CMK (cell line): ENCODE data around the gene ZNF469.
"Not testable (repeated sequence)": the region's sequence is repeated elsewhere in the genome, so short reads cannot be mapped to it uniquely, and the experiment has no call there.

Experiments used
- DNase-seq: peaks from one replicate; pipeline ENCODE4 v3.0.0-alpha.2; 2010; ENCODE audit warnings: low read depth

Gene ZNF469

DNA sequence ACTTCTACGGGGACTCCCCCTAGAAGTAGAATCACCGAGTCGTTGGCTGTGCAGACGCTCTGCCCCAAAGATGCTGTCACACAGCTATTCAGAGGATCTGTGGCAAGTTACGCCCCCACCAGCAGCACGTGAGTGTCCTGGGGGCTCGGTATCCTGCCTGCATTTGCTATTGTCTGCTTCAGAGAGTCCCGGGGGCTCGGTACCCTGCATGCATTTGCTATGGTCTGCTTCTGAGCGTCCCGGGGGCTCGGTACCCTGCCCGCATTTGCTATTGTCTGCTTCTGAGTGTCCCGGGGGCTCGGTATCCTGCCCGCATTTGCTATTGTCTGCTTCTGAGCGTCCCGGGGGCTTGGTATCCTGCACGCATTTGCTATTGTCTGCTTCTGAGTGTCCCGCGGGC is 23.8 kb upstream of the ZNF469 start:
- DNase-seq, result no peak

DNA sequence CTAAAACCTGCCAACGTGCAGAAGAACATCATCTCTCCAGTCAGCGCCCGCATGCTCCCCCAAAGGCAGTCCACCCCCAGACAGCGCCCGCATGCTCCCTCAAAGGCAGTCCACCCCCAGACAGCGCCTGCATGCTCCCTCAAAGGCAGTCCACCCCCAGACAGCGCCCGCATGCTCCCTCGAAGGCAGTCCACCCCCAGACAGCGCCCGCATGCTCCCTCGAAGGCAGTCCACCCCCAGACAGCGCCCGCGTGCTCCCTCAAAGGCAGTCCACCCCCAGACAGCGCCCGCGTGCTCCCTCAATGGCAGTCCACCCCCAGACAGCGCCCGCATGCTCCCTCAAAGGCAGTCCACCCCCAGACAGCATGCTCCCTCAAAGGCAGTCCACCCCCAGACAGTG is 22.4 kb upstream of the ZNF469 start:
- DNase-seq, result not testable (repeated sequence)

DNA sequence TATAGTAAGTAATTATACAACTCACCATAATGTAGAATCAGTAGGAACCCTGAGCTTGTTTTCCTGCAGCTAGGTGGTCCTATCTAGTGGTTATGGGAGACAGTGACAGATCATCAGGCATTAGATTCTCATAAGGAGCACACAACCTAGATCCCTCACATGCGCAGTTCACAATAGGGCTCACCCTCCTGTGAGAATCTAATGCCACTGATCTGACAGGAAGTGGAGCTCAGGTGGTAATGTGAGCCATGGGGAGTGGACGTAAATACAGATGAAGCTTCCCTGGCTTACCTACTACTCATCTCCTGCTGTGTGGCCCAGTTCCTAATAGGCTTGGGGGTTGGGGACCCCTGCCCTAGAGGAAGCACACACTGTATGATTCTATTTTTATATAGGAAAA is 21.8 kb upstream of the ZNF469 start:
- no peak for DNase-seq

DNA sequence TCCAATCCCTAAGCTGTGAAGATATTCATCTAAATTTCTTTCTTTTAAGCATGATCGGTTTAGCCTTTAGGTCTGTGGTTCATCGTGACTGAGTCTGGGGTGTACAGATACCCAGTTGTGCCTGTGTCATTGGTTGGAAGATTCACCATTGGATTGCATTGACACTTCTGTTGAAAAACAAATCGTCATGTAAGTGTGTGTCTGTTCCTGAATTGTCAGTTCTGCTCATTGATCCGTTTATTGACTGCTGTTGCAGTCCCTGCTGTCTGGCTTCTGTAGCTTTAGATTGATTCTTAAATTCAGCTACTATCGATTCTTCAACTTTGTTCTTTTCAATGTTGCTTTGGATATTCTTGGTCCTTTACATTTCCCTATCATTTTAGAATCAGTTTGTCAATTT is 21.0 kb upstream of the ZNF469 start:
- no peak for DNase-seq

DNA sequence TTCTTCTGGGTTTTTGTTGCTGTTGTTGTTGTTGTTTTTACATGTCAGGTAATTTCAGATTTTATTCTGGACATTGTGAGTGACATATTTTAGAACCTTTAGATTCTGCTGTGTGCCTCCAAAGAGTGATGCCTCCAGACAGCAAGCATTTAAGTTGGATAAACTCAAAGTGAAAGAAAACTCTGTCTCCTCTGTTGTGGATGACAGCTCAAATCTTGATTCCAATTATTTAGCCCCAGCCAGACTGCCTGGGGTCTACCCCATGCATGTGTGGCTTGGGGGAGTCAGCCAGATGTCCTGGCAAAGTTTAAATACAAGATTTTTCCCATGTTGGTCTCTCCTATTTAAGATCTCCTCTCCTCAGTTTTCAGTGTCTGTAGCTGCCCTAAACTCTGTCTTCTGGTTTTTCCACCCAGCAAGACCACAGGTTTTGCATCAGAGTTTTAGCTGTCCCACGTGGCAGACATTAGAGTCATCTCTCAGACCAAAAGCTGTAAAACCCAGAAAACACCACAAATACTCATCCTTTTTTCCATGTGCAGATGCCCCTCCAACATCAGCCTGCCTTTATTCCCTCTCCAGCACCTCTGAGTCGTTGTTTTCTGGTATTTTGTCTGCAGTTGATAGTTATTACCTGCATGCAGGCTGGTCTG is 19.4 kb upstream of the ZNF469 start:
- no peak for DNase-seq

DNA sequence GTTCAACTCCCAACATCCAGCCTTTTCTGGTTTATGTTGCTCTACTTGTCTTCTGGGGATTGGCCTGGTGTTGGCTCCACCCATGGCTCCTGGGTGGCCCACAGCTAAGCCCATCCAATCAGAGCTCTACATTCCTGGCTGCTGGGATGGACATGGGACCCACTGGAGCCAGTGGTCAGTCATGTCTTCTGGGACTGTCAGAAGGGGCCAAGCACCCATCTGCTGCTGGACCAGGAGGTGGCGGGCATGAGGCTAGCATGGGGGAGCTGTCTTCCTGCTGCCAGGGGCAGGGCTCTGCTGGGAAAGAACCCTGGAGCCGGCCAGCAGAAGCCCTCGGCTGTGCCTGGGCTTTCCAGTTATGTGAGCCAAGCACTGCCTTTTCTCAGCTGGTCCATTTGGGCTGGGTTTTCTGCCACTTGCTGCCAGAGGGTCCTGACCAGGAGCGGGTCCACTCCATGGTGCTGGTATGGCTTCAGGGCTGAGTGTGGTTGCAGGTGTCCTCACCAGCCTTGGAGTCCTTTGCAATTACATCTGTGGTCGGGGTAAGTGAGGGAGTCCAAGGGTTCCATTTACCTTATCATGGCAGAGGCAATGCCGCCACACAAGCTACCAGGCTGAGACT is 17.4 kb upstream of the ZNF469 start:
- DNase-seq, result no peak

DNA sequence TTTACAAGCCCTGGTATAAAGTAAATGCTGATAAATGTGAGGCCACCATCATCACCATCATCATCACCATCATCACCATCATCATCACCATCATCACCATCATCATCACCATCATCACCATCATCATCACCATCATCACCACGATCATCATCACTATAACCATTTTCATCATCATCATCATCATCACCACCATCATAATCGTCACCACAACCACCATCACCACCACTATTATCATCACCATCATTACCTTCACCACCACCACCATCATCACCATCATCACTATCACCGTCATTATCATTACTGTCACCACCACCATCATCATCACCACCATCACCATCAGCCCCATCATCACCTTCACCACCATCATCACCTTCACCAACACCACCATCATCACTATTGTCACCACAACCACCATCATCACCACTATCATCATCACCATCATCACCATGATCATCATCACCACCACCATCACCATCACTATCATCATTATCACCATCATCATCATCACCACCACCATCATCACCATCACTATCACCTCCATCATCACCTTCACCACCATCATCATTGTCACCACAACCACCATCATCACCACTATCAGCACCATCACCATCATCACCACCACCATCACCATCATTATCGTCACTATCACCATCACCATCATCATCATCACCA is 16.6 kb upstream of the ZNF469 start:
- no peak for DNase-seq

DNA sequence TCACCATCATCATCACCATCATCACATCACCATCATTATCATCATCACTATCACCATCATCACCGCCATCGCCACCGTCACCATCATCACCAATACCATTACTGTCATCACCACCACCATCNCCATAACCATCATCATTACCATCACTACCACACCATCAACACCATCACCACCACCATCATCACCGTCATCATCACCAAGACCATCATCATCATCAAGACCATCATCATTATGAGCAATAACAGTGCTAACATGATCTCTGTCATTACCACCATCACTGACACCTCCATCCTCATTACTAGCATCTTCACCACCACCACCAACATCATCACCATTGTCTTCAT is 16.1 kb upstream of the ZNF469 start:
- no peak for DNase-seq

DNA sequence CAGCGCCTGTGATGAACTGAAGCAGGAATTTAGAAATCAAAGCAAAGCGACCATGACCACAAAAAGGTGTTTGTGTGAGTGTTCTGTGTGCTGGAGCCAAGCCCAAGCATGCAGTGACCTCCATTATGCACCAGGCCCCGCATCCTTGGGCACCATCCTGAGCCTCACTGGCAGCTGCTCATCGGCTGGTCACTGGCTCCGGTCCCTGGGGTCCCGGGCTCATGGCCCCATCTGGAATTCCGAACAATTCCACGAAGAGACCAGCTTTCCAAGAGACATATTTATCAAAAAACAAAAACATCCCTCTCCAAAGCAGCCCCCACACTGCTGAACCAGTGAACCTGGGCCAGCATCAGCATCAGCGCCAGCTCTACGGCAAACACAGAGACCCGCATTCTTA is 15.2 kb upstream of the ZNF469 start:
- no peak for DNase-seq

DNA sequence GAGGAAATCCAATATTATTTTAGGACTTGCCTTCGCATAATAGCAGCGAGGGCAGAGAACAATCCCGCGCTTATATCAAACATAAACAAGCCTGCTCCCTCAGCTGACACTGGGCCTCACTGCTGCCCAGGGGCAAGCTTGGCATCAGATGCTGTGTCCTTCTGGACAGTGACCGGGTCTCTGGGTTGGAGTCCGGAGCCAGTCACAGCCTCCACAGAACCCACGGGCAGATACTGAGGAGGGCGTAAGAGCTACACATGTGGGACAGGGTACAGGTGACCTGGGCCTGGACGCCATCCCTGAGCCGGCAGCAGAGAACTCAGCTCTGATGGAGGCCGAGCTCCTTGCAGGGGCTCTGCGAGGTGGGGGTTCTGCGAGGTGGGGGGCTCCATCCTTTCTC is 14.7 kb upstream of the ZNF469 start:
- no peak for DNase-seq

DNA sequence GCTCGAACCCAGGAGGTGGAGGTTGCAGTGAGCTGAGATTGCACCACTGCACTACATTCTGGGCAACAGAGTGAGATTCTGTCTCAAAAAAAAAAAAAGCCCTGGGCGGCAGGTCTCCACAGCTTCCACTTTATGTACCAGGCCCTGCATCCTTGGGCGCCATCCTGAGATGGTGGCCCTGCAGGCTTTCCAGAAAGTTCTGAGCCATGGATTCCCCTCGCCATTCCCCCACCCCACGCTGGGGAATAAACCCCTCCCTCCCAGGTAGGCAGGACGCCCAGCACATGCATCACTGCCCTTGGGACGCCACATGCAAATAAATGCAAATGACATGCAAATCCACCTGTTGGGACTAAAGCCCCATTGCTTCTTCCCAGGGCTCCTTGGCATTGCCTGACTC is 13.8 kb upstream of the ZNF469 start:
- no peak for DNase-seq

DNA sequence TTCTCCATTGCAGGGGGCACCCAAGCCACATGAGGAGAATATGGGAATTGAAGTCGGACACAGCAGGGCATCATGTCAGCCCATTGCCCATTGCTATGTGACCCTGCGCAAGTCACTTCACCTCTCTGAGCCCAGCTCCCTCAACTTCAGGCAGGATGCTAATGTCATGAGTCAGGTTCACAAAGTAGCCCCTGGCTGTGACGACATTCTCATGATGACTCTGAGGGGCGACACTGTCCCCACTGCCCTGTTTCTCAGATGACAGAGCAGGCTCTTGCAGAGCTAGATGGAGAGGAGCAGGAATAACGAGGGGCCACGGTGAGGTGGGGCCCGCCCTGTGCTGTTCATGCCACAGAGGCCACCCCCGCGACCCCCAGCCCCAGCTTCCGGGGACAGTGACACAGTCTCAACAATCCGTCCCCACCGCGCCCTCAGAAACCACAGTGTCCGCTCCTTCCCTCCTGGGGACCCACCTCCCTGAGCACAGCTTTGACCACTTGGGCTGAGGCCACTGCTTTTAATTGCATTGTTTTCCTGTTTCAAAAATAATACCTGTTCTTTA is 13.2 kb upstream of the ZNF469 start:
- DNase-seq, result no peak

DNA sequence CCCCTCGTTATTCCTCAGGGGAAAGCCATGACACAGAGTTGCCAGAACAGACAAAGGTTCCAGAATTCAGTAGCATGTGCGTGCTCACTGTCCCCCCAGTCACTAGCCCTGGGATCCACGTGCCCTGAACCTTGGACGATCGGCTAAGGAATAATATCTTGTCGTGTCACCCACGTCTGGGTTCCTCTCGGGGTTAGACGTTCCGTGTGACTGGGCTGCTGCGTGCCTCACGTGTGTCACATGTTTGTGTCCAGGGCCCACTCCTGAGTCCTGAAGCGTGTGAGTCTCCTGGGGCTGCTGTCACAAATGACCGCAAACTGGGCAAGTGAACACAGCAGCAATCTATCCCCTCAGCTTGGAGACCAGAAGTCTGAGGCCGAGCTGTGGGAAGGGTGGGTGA is 12.4 kb upstream of the ZNF469 start:
- DNase-seq, result no peak

DNA sequence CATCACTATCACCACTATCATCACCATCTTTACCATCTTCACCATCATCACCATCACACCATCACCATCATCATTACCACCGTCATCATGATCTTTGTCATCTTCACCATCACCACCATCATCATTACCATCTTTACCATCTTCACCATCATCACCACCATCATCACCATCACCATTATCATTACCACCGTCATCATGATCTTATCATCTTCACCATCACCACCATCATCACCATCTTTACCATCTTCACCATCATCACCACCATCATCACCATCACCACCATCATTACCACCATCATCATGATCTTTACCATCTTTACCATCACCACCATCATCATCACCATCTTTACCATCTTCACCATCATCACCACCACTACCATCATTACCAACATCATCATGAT is 10.2 kb upstream of the ZNF469 start:
- no peak for DNase-seq

DNA sequence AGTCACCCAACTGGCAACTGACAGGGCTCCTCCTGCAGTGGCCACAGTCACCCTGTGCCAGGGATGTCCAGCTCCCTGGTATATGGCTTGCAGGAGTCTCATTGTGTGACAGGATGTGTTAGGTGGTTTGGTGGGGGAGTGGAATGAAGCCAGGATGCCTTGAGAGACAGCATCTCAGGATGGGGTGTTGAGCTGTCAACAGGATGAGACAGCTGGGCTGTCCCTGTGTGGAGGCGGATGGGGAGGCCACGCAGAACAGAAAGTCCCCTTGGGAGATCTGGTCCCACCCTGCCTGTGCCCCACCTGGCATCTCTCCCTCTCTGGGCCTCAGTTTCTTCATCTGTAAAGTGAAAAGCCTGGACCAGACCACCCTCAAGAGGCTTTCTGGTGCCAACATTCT is 9.5 kb upstream of the ZNF469 start:
- no peak for DNase-seq

DNA sequence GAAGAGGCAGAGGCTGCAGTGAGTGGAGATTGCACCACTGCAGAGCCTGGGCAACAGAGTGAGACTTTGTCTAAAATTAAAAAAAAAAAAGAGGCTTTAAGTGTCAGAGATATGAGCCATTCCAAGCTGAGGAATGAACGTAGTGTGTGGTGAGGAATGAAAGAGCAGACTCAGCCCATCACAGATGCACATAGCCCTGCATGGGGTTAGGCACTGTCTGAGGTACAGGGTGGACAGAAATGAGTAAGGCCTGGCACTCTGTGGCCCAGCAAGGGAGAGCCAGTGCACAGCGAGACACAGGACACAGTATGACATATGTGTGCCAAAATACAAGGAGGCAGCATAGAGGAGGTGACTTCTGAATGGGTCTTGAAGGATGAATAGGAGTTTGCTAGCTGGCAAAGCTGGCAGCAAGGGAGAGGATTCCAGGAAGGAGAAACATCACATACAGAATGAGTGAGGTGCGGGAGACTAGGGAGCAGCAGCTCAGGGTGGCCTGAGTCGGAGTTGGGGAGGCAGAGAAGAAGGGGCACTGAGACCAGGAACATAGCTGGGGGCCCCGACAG is 8.7 kb upstream of the ZNF469 start:
- DNase-seq, result no peak

DNA sequence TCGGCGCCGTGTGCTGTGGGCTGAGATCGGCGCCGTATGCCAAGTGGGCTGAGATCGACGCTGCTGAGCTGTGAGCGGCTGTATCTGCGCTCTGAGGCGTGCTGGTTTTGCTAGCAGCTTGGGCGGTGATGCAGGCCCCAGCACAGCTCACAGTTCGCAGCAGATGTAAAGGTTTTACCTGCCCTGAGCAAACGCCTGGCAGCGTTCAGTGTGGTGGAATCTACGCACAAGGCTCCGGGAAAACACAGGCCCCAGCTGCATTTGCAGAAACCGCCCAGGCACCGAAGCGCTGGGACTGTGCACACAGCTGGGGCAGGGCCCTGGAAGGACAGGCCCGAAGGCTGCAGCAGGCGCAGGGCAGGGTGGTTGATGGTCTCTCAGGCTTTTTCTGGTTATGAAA is 8.0 kb upstream of the ZNF469 start:
- DNase-seq, result no peak

DNA sequence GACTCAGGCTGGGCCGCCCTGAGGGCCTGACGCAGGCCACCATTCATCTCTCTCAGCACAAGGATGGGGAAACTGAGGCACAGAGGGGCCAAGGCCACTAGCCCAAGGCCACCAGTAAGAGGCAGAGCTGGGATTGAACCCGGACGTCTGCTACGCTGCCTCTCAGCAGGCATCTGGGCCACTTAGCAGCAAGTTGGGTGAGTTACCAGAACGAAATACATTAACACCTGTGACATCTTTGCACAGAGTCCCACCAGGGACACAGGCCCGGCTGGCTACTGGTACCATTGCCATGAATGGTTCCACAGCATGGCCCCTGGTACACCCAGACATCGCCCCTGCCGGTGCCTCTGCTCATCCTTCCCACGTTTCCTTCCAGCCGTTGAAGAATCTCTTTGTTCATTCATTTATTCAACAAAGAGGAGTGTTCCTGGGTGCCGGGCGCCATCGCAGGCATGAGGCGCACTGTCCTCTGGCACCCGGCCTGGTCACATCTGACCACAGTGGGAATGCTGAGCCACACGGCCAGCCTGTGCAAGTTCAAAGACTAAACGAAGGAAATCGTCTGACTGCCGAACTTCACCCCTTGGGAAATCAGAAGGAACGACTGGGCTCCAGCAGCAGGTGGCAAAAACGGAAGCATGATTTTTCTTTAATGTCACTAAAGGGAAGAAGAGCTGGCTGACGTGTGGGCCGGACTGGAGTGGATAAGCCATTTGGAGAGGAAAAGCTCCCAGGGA is 7.4 kb upstream of the ZNF469 start:
- no peak for DNase-seq

DNA sequence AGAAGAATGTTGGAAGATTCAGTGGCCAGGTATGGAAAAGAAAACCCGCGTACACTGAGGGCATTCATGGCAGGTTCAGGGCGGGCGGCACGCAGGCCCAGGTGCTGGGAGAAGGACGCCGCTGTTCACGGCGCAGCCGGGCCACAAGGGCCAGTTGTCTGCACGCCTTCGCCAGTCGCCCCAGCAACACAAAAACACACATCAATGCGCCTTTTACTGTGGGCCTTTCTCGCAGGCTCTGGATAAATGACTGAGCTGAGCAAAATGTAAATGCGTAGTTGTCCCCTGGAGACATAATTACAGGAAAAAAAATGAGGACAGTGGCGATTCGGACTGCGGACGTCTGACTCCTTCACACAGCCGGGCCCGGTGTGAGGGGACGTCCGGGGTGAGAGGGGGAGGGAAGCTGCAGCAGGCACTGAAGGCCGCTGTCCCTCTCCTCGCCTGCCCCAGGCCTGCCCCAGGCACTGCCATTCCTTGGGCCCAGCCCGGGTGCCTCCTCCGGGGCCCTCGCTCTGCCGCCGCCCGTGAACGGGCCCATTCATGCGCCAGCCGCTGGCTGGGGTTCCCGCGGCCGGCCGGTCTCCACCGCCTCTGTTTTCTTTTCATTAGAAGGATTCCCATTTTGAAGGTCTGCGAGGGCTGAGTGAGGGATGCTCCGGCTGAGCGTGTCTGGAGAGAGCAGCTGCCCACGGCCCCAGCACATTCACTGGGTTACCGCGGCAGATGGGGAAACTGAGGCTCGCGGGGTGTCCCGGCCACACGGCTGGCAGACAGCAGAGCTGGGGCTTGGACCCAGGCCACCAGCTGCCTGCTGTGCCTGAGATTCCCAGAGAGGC is 6.5 kb upstream of the ZNF469 start:
- no peak for DNase-seq

DNA sequence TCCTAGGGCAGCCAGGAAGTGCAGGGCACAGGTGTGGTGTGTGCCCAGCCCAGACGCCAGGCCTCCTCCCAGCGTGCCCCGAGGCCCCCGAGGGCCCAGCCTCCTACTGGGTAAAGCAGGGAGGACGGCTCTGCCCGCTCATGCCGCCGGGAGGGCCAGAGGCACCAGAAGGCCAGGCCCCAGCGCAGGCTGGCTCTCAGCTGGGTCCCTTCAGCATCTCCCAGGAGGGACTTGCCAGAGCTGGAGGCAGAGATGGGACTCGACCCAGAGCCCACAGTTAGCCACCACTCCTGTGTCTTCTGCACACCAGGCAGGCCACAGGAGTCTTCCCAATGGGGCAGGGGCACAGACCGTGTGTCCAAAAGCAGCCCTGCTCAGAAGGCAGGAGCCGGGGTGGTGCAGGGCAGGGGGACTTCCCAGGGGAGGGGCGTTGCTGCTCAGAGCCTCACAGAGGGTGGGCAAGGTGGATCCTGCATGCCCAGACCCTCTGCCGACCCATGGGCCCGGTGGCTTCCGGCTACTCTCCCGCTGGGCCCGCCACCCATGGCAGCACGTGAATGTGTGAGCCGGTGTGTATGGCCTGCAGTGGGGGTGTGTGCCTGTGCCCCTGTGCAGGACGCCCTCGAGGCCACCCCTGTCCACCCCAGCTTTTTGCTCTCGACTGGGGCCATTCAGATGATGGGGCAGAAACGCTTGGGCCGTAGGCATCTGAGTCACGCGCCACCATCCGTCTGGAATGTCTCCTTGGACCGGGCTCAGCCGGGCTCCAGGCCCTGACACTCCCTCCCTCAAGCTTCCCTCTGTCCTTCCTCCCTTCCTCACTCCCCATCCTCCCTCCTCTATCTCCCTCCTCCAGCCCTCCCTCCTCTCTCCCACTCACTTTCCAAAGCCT is 5.7 kb upstream of the ZNF469 start:
- no peak for DNase-seq

DNA sequence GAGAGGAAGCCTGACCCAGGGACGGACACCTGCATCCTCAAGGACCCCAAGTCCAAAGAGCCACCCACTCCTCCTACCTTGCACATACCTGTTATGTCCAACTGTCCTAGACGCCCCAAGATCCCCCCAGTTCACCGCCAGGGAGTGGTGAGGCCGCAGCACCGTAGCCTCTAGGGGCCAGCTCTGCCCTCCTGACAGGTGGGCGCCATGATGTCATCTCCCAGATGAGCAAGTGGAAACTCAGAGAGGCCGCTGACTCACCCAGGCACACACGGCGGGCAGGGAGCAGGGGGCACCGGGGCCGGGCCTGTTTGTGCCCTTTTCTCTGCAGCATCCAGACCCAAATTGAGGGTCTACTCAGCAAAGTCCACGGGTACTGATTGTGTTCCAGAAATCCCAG is 4.8 kb upstream of the ZNF469 start:
- no peak for DNase-seq
